PC-9 (cell line): ENCODE measurements around the gene ATP12A. TPM values are rescaled to one million over a fixed set of nuclear protein-coding genes. Genes with fewer than 3 reads are reported as not detected.
"Not testable (repeated sequence)": the region's sequence is repeated elsewhere in the genome, so short reads cannot be mapped to it uniquely, and the experiment has no call there.

Experiments
- BruUV-seq: library from RNA; stranded (reverse); fragments of 400-500 nt; replicated peaks from 2 replicates; lab custom pipeline; 2021; lab: Mats Ljungman, UMichigan
- CTCF ChIA-PET: fragments of 300-600 bp; sonication (Branson Sonifier 250); formaldehyde crosslinking; loops from one replicate; lab custom pipeline; 2022; ENCODE audit warnings: antibody characterized with exemption; lab: Charles Lee
- POLR2A ChIA-PET: fragments of 300-600 bp; sonication (Branson Sonifier 250); formaldehyde crosslinking; loops from one replicate; lab custom pipeline; 2022; ENCODE audit warnings: antibody characterized with exemption; ENCODE audit not compliant: unreplicated experiment; lab: Charles Lee
- DNase-seq, 2 experiments: peaks; one replicate each; pipeline versions ENCODE4 v3.0.0 to v3.0.0-alpha.2; 2015 to 2022; ENCODE audit warnings: mixed read lengths in 1 of 2
- H2AFZ ChIP-seq: fragments of 200-600 bp; sonication (generic); 2 replicates; pipeline ENCODE4 v1.8.1; 2017; ENCODE audit warnings: antibody characterized with exemption
- H3F3A ChIP-seq: fragments of 200-600 bp; sonication (generic); 2 replicates; pipeline ENCODE4 v1.8.1; 2017; ENCODE audit warnings: antibody characterized with exemption, mild to moderate bottlenecking, low read depth; ENCODE audit not compliant: insufficient read depth
- H3K27ac ChIP-seq: fragments of 200-600 bp; sonication (generic); 2 replicates; pipeline ENCODE4 v1.6.1; 2016; ENCODE audit warnings: mixed run types
- H3K27me3 ChIP-seq: fragments of 200-600 bp; sonication (generic); 2 replicates; pipeline ENCODE4 v1.6.1; 2016; ENCODE audit warnings: low read depth, mixed run types; ENCODE audit not compliant: insufficient read depth
- H3K36me3 ChIP-seq: fragments of 200-600 bp; sonication (generic); 2 replicates; pipeline ENCODE4 v1.6.1; 2016; ENCODE audit warnings: low read depth, mixed run types
- H3K4me1 ChIP-seq: fragments of 200-600 bp; sonication (generic); replicated peaks from 2 replicates; pipeline ENCODE4 v1.6.1; 2016; ENCODE audit warnings: mixed run types; ENCODE audit not compliant: insufficient read depth
- H3K4me2 ChIP-seq: fragments of 200-600 bp; sonication (generic); 2 replicates; pipeline ENCODE4 v1.6.1; 2017; ENCODE audit warnings: mixed run types
- H3K4me3 ChIP-seq: fragments of 200-600 bp; sonication (generic); 2 replicates; pipeline ENCODE4 v1.6.1; 2016; ENCODE audit warnings: mixed run types
- H3K79me2 ChIP-seq: fragments of 200-600 bp; sonication (generic); 2 replicates; pipeline ENCODE4 v1.6.1; 2017; ENCODE audit warnings: low read depth, mixed run types
- H3K9me2 ChIP-seq: fragments of 200-600 bp; sonication (generic); 2 replicates; pipeline ENCODE4 v1.8.1; 2017; ENCODE audit warnings: mild to moderate bottlenecking; ENCODE audit not compliant: insufficient read depth
- H3K9me3 ChIP-seq: fragments of 200-600 bp; sonication (generic); 2 replicates; pipeline ENCODE4 v1.8.1; 2016; ENCODE audit warnings: low read depth; ENCODE audit not compliant: insufficient read depth
- H4K20me1 ChIP-seq: fragments of 200-600 bp; sonication (generic); 2 replicates; pipeline ENCODE4 v1.8.1; 2017; ENCODE audit not compliant: insufficient read depth
- EZH2 ChIP-seq: fragments of 200-600 bp; sonication (generic); IDR thresholded peaks from 2 replicates; pipeline ENCODE4 v1.8.0; 2017; ENCODE audit warnings: antibody characterized with exemption, low read depth
- intact Hi-C: fragments of 100-400 bp; cut with micrococcal nuclease; formaldehyde crosslinking; loops from one replicate; pipeline ENCODE4 v1.10.0; 2022; ENCODE audit not compliant: unreplicated experiment
- total RNA-seq: library from RNA; stranded (reverse); gene quantifications from 2 replicates; pipeline ENCODE4 v1.2.3, GENCODE V29; 2021
- TF ChIP-seq, protein P1 (sequence below): fragments of 200-600 bp; sonication (generic); conservative IDR thresholded peaks from 2 replicates; pipeline ENCODE4 v1.6.1; 2017; ENCODE audit warnings: mixed run types, antibody characterized with exemption, mild to moderate bottlenecking, moderate library complexity

ATP12A gene
- total RNA-seq, 1 experiment from 2014 or later = 0.09 TPM

DNA sequence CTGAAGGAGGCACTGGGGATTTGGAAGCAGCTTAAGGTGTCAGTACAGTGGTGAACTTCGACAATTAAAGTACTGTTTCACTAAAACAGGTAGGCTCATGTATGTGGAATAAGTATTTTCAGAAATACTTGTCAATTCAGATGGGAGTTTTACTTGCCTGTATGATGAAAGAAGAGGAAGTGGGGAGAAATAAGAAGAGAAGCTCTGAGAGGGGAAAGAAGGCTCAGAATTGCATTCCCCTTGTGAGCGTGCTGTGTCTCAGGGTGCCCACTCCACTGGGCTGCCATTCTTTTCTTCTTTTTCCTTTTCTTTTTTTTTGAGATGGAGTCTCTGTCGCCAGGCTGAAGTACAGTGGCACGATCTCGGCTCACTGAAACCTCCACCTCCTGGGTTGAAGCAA lies 45.2 kb downstream of the ATP12A start:
- ChIA-PET CTCF (no interaction called here), POLR2A (no interaction called here)
- H3K4me3 ChIP-seq = no peak overlapping the region
- H3K79me2 ChIP-seq = no peaks in the 10 kb centered on the region
- H3K9me3 ChIP-seq = no peaks in the 10 kb centered on the region
- H3K4me2 ChIP-seq = no peak overlapping the region
- H3K9me2 ChIP-seq = no peaks in the 10 kb centered on the region
- no peak overlapping the region for H2AFZ ChIP-seq
- no peak overlapping the region for H3K27ac ChIP-seq
- no TSS peak for BruUV-seq
- intact Hi-C loops = loop anchor here (5.0 kb wide), 3 partner anchors 53 to 118 kb away; no protein-coding TSS in a partner anchor
- no peak for DNase-seq
- H3K36me3 ChIP-seq = no peaks in the 10 kb centered on the region
- TF ChIP-seq, protein P1, sequence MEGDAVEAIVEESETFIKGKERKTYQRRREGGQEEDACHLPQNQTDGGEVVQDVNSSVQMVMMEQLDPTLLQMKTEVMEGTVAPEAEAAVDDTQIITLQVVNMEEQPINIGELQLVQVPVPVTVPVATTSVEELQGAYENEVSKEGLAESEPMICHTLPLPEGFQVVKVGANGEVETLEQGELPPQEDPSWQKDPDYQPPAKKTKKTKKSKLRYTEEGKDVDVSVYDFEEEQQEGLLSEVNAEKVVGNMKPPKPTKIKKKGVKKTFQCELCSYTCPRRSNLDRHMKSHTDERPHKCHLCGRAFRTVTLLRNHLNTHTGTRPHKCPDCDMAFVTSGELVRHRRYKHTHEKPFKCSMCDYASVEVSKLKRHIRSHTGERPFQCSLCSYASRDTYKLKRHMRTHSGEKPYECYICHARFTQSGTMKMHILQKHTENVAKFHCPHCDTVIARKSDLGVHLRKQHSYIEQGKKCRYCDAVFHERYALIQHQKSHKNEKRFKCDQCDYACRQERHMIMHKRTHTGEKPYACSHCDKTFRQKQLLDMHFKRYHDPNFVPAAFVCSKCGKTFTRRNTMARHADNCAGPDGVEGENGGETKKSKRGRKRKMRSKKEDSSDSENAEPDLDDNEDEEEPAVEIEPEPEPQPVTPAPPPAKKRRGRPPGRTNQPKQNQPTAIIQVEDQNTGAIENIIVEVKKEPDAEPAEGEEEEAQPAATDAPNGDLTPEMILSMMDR = no peak
- no peak for TF ChIP-seq EZH2
- no peaks in the 10 kb centered on the region for H4K20me1 ChIP-seq
- H3K4me1 ChIP-seq = no peaks in the 10 kb centered on the region
- no peaks in the 10 kb centered on the region for H3F3A ChIP-seq
- peaks cover 18% of the 10 kb centered on the region for H3K27me3 ChIP-seq

DNA sequence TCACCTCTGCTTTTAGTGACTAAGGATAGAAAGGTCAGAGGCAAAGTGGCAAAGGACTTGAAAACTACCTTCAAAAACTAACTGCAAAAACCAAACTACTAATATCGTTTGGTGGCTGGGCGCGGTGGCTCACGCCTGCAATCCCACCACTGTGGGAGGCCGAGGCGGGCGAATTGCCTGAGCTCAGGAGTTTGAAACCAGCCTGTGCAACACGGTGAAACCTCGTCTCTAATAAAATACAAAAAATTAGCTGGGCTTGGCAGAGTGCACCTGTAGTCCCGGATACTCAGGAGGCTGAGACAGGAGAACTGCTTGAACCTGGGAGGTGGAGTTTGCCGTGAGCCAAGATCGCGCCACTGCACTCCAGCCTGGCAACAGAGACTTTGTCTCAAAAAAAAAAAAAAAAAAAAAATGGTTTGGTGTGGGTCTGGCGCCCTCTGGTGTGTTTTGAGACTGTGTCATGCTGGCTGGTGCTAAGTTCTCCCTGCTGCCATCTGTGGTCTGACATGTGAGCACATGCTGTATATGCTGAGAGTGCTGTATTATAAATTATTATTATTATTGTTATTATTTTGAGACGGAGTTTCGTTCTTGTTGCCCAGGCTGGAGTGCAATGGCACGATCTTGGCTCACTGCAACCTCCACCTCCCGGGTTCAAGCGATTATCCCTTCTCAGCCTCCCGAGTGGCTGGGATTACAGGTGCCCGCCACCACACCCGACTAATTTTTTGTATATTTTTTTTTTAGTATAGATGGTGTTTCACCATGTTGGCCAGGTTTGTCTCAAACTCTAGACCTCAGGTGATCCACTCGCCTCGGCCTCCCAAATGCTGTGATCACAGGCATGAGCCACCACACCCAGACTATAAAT lies 47.8 kb downstream of the ATP12A start:
- H3K79me2 ChIP-seq = no peaks in the 10 kb centered on the region
- H4K20me1 ChIP-seq = no peaks in the 10 kb centered on the region
- no peaks in the 10 kb centered on the region for H3K4me1 ChIP-seq
- no peak overlapping the region for H3K27ac ChIP-seq
- no peak overlapping the region; the same call in 1 of the 2 replicates for H3K4me2 ChIP-seq
- no peak overlapping the region for H2AFZ ChIP-seq
- no peaks in the 10 kb centered on the region for H3K9me2 ChIP-seq
- H3F3A ChIP-seq = no peaks in the 10 kb centered on the region
- TF ChIP-seq EZH2 = no peak
- TF ChIP-seq, protein P1 = peak; percentile 79
- peak; percentile 51 to 59 for DNase-seq
- intact Hi-C loops = loop anchor here (5.0 kb wide), 3 partner anchors 56 to 121 kb away; no protein-coding TSS in a partner anchor
- no peaks in the 10 kb centered on the region for H3K27me3 ChIP-seq
- BruUV-seq = no TSS peak
- ChIA-PET CTCF (interaction anchor here (0.7 to 1.2 kb wide), 6 partner anchors 34 to 274 kb away, joined by 4 to 34 read pairs (median 14); no protein-coding TSS in a partner anchor), POLR2A (no interaction called here)
- H3K36me3 ChIP-seq = no peaks in the 10 kb centered on the region
- H3K4me3 ChIP-seq = no peak overlapping the region
- H3K9me3 ChIP-seq = no peaks in the 10 kb centered on the region

DNA sequence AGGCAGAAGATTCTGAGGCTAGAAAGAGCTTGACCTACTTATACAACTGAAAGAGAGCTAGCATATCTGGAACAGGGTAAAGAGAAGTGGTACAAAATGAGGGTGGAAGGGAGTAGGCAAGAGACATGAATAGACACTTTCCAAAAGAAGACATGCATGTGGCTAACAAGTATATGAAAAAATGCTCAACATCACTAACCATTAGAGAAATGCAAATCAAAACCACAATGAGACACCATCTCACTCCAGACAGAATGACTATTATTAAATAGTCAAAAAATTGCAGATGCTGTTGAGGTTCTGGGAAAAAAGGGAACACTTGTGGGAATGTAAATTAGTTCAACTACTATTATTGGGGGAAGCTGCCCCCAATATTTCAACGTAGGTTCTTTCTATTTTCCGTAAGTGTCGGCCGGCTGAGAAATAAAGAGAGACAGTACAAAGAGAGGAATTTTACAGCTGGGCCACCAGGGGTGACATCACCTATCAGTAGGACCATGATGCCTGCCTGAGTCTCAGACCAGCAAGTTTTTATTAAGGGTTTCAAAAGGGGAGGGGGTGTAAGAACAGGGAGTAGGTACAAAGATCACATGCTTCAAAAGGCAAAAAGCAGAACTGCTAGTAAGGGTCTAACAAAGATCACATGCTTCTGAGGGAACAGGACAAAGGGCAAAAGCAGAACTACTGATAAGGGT lies 50.8 kb downstream of the ATP12A start:
- CTCF ChIA-PET, DNase-seq, H3K4me1 ChIP-seq, H3K4me2 ChIP-seq, POLR2A ChIA-PET, H3K79me2 ChIP-seq, H3K9me2 ChIP-seq, H3K27ac ChIP-seq, H3K36me3 ChIP-seq, BruUV-seq, H3K9me3 ChIP-seq, H3K27me3 ChIP-seq, H2AFZ ChIP-seq, H4K20me1 ChIP-seq, H3K4me3 ChIP-seq, intact Hi-C loops, H3F3A ChIP-seq: not testable (repeated sequence)
